HUDEP-2 (cell line): ENCODE results near the gene TNFRSF8.
A peak's percentile ranks its signal among the peaks of the same experiment; 100 is the strongest.

Experiments
- DNase-seq, 76 experiments: peaks; one replicate each; lab custom pipeline; 2025; ENCODE audit not compliant: unreplicated experiment in 76 of 76; lab: John Stamatoyannopoulos, UW

The TNFRSF8 gene

DNA sequence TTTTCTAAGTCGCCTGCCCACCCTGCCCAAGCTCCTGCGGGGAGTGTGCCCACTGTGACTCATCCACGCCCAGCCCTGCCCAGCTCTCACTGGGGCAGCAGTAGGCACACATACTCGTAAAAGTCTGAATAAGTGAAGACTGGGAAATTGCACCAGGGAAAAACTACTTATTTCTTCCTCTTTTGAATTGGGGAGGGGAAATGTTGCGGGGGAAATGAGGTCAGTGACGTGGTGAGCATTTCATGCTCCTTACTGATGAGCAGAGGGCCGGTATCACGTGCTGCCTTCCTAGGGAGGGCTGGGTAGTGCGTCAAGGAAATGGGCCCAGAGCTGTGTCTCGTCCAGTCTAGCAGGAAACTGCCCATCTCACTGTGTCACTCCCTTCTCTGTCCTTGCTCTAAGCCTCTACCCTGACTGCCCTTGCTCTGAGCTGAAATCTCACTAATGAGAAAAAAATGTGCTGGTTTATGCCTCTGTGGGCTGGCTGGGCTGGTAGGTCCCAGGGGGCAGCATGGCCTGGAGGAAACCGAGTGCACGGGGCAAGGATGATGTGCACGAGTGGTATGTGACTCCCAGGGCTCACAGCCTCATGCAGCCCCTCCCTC lies 90.2 kb downstream of the TNFRSF8 start:
- no peak for DNase-seq

- no peak for DNase-seq
These were observed 92.2 kb downstream of the TNFRSF8 start for GRCh38 chr1:12155328-12155727.

DNA sequence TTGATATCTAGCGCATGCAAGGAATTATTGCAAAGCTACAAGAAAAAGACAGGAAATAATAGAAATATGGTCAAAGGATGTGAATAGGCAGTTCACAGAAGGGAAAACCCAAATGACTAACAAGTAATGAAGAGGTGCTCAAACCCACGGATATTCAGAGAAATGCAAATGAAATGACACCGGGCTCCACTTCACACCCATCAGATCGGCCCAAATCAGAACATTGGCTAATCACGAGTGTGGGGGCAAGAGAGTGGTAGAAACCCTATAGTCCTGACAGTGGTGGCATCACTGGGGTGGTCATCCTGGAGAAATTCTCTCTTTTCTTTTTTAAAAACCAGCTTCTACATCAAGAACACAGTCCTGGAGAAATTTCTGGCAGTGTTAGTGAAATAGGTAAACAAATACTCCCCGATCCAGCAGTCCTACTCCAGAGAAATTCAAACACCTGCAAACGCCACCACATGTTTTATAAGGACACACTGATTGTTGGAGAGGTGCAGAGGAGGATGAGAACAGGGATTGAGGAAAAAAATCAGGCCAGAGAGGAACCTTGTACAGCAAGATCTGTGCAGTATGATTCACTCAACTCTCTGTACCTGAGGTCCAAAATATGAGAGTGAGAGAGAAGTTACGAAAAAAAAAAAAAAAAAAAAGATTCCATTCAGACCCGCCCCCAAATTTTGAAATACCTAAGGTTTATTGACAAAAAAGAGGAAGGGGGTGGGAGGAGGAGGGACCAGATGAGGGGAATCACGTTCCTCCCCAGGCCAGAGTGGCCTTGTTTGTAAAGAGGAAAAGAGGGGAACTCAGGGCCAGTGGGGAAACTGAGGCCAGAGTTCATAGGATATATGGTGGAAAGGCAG lies 94.5 kb downstream of the TNFRSF8 start:
- DNase-seq = no peak

- no peak for DNase-seq
These were observed 95.4 kb downstream of the TNFRSF8 start for GRCh38 chr1:12158357-12159092.

DNA sequence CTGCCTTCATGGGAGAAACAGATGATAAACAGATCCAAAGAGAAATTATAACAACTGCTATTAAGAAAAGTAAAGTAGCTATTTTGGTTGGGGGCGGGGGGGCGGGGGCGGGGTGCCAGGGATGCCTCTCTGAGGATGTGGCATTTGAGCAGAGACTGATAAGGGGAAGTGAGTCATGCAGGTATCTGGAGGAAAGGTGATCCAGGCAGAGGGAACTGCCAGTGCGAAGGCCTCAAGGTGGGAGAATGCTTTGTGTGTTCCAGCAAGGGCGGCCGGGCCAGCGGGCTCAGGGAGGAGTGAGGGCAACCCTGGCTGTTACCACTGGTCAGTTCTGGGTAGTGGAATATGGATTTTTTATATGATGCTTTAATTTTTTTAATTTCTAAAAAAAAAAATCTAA lies 96.7 kb downstream of the TNFRSF8 start:
- no peak for DNase-seq

DNA sequence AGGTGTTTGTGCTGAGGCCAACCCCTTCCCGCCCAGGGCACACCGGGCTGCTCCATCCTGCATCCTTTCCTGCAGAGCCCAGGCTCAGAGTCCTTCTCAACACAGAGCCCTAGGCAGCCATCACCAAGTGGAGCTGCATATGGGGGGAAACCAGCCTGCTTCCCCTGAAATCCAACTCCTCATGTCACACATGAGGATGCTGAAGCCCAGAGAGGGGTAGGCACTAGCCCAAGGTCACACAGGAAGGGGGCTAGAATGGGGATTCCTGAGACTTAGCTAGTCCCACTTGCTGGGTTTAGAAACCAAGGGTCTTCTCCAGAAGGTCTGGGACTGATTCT lies 98.2 kb downstream of the TNFRSF8 start:
- DNase-seq = no peak

DNA sequence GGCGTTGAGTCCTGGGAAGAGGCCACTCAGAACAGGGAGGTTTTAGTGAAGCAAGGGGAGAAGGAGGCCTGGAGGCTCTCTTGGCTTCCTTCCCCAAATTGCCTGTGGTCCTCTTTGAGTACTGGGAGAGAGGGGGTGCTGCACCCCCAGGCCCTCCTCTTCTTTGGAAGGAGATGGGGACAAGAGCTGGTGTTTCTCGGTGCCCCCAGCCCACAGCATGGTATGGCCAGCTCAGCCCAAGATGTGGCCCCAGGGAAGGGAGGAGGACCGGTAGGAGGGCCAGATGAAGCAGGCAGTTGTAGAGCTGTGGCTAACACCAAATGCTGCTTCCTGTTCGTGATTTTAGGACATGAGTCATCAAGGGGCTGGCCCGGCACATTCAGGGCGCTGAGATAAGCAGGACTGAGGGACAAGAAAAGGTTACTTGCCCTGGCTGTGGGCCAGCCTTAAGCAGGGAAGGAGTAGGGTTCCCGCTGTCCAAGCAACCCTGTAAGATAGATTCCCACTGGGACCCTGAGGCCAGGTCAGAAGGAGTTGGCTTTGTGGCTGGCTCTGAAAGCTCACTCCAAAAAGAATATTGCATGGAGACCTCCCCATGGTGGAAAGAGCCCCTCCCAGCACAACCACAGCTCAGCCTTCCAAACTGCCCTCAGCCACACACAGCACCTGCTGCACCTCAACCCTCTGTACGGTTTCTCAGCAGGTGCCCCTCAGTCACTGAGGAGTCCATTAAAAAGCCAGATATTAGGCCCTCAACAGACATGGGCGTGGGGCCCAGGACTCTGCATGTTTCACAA lies 98.8 kb downstream of the TNFRSF8 start:
- peak in 73 of 76 experiments; percentile 50 to 95 (median 78) for DNase-seq

DNA sequence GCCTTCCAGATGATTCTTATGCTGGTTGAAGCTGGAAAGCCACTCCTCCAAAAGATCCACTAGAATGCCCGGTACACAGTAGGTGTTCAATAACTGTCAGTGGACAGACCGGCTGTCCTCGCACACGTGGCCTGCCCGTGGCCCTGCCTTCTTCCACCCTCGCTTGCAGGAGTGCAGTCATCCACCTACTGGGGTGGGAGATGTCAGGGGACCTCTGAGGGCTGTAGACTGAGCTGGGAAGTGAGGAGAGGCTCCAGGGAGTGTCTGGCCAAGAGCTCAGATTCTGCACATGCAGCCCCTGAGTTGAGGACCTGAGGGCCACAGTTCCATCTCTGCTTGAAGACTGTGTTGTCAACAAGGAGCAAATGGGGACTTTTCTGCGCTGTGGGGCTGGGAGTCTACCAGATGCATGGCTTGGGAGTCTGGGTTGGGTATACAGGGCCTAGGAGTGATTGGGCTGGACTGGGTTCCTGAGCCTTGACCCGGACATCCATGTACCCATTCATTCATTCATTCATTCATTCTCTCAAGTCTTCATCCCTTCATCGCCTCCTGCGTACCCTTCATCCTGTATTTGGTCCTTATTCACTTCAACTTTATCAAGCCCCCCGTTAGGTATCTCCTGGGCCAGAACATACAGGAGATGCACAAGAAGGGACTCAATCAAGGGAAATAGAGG lies 99.5 kb downstream of the TNFRSF8 start:
- no peak for DNase-seq

GRCh38 chr1:12163210-12163609 lies 100.1 kb downstream of the TNFRSF8 start:
- no peak for DNase-seq

DNA sequence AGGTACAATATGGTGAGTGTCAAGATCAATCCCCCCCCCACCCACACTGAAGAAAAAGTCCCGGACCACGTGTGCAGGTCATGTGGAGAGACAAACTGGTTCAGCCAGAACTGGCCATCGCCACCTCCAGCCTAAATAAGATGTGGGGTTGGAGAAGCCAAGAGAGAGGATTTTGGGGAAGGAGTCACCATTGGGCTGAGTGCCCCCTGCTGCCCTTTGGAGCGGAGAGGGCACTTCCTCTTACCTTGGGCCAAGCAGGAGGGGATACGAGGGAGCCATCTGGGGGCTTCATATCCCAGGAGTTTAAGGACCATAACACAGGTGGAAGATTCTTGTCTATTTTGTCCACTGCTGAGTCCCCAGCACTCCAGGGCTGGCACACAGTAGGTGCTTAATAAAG lies 101.1 kb downstream of the TNFRSF8 start:
- DNase-seq = no peak

DNA sequence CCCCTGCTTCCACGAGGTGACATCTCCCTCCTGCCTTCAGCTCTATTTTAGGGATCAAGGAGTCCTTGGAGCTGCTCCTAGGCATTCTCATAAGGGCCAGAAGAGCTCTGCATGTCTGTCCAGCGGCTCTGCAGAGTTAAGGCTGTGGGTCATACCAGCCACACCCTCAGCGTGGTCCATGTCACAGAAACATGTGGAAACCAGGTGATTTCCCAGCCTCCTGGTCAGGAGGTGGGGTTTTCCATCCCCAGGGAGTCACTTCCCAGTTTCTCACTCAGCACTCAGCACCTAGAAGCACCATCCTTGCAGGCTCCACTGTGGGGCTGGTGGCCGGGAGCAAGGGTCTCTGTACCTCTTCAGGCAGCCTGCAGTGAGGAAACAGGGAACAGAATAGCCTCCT lies 102.2 kb downstream of the TNFRSF8 start:
- no peak for DNase-seq

DNA sequence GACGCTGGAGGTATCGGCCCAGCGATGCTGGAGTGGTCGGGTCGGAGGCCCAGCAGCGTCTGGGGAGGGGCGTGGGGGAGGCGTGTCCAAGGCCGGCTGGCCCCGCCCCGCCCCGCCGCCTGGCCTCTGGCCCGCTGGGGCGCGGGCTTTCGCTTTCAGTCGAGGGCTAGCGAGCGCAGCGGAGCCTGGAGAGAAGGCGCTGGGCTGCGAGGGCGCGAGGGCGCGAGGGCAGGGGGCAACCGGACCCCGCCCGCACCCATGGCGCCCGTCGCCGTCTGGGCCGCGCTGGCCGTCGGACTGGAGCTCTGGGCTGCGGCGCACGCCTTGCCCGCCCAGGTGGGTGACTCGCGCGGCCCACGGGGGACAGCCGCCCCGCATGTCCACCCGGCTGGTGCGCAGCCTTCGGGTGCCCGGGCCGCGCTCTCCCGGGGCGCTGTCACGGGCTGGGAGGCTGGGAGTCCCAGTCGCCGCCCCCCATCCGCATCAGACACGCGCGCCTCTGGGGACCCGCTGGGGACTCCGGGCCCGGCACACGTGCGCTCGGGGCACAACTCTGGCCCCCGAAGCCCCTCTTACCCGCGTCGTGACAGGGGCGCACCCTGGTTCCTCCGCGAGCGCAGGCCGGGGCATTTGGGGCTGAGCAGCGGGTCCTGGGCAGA lies 103.9 kb downstream of the TNFRSF8 start, which contains the start of gene TNFRSF1B:
TNFRSF1B (plus strand) TSS at position 158 of the 659 bp plus-strand sequence; CDS start at position 259, 101 bp downstream.
- peak in 15 of 76 experiments; percentile 3 to 27 (median 12) for DNase-seq

GRCh38 chr1:12167493-12168429 lies 104.7 kb downstream of the TNFRSF8 start:
- peak in 20 of 76 experiments; percentile 5 to 53 (median 24) for DNase-seq

- no peak for DNase-seq
These were observed 105.5 kb downstream of the TNFRSF8 start for GRCh38 chr1:12168451-12169160.

DNA sequence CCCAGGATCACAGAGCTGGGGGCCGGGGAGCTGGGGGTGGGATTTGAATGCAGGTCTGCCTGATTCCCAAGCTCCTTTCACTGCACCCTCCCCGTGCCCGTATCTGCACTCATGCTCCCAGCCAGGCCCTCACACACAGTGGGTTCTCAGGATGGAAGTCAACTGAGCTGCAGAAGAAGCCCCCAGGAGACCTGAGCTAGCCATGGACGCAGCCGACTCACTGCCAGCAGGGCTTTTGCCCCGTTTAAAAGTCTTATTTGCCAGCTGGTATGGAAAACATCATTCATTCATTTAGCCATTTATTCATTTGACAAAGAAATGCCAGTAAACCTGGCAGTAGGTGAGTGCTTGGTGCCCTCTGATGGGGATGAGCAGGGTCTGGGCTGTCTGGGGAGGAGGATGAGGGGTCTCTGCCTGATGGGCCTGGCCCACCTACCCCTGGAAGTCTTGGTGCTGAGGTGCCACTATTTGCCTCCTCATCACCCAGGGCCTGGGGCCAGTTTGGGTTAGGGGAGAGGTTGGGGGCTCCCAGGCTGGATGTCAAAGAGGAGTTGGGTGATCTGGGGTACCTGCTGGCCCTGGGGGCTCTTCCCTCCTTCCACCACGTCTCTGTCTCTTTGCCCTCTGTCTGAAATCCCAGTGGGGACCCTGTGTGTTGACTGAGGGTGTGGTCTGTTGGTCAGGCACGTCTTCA lies 106.5 kb downstream of the TNFRSF8 start:
- no peak for DNase-seq

GRCh38 chr1:12170263-12170671 lies 107.2 kb downstream of the TNFRSF8 start:
- DNase-seq = no peak
